22Rv1 (cell line): ENCODE results near the gene KCNH6.

Experiments used
- CTCF ChIP-seq: fragments of 450-650 bp; IDR thresholded peaks from 2 replicates; pipeline ENCODE4 v1.5.1; 2017; ENCODE audit warnings: mild to moderate bottlenecking
- ZFX ChIP-seq: fragments of 450-650 bp; IDR thresholded peaks from 2 replicates; pipeline ENCODE4 v1.6.1; 2017; ENCODE audit warnings: antibody characterized with exemption, borderline replicate concordance

DNA sequence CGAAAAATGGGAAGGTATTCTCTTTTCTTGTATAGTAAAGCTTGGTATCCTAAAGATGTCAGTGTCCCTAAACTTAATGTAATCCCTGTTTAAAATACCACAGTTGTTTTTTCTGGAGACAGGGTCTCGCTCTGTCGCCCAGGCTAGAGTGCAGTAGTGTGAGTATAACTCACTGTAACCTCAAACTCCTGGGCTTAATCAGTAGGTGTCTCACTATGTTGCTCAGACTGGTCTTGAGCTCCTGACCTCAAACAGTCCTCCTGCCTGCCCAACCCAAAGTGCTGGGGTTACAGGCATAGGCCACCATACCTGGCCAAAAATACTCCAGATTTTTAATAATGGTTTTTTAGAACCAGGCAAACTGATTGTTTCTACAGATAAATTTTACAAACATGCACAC, 35.3 kb downstream of the KCNH6 start:
- no peak for TF ChIP-seq CTCF
- no peak for TF ChIP-seq ZFX
